ENCODE results near the gene ITLN2.

The ITLN2 gene

DNA sequence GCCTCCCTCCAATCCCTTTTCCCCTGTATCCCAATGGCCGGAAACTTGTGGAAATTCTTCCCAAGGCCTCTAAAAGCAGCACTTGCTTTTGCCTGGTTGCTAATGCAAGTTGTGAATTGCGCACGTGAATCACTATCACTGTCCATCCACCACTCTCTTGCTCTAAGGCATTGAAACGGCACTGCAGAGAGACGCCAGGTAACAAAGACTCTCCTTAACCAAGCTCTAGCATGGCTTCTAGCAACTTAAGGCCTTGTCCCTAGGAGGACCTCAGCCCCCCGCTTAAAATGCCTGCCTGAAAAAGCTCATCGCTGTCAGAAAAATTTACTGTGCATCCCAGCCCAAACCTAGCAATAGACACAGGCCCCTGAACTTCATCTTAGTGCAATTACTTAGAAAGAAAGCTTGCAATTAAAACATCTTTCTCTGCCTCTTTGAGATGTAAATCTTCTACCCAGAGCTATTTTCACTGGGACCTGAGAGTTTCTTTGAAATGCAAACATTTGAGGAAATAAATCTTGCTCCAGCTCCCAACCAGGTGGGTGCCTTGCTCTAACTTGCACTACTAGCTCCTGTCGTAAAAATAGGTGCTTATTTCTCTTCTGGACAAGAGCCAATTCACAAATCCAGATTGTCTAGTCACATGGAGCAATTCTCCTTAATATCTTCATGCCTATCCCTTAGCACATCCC, 32.9 kb upstream of the ITLN2 start:
- no peak overlapping the region for H3K4me2 ChIP-seq (ENCODE audit: low read length)
- H2AFZ ChIP-seq (ENCODE audit: low read depth, low read length): no peak overlapping the region
- no peak overlapping the region for H3K9ac ChIP-seq (ENCODE audit: low read length)
- H3K9me3 ChIP-seq (ENCODE audit: insufficient read depth, low read length): no peaks in the 10 kb centered on the region
- H3K27me3 ChIP-seq (ENCODE audit: low read depth, low read length): no peaks in the 10 kb centered on the region
- H3K4me1 ChIP-seq (ENCODE audit: low read length): no peaks in the 10 kb centered on the region
- no peak overlapping the region for H3K4me3 ChIP-seq (ENCODE audit: low read length)
- H3K79me2 ChIP-seq (ENCODE audit: low read length): no peaks in the 10 kb centered on the region
- no peak for TF ChIP-seq EZH2phosphoT487 (IDR thresholded peaks at IDR 0.05; ENCODE audit: low read depth)
- TF ChIP-seq, protein P1, sequence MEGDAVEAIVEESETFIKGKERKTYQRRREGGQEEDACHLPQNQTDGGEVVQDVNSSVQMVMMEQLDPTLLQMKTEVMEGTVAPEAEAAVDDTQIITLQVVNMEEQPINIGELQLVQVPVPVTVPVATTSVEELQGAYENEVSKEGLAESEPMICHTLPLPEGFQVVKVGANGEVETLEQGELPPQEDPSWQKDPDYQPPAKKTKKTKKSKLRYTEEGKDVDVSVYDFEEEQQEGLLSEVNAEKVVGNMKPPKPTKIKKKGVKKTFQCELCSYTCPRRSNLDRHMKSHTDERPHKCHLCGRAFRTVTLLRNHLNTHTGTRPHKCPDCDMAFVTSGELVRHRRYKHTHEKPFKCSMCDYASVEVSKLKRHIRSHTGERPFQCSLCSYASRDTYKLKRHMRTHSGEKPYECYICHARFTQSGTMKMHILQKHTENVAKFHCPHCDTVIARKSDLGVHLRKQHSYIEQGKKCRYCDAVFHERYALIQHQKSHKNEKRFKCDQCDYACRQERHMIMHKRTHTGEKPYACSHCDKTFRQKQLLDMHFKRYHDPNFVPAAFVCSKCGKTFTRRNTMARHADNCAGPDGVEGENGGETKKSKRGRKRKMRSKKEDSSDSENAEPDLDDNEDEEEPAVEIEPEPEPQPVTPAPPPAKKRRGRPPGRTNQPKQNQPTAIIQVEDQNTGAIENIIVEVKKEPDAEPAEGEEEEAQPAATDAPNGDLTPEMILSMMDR (IDR thresholded peaks at IDR 0.05; ENCODE audit: low read depth, low read length): no peak
- H4K20me1 ChIP-seq (ENCODE audit: insufficient read depth, low read length): no peaks in the 10 kb centered on the region
- no peaks in the 10 kb centered on the region for H3K36me3 ChIP-seq (replicated peaks; ENCODE audit: low read depth, low read length)
- no peak overlapping the region for H3K27ac ChIP-seq (ENCODE audit: low read length)

DNA sequence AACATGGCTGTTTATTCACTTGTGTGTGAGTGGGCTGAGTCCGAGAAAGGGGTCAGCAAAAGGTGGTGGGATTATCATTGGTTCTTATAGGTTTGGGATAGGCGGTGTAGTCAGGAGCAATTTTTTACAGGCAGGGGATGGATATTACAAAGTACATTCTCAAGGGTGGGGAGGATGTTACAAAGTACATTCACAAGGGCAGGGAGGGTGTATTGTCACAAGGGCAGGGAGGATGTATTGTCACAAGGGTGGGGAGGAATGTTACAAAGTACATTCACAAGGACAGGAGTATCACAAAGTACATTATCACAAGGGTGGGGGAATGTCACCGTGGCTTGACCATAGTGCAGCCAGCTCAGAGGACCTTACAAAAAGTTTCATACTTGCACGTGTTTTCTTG, 31.1 kb upstream of the ITLN2 start:
- no peak overlapping the region for H3K27ac ChIP-seq (ENCODE audit: low read length)
- no peak overlapping the region for H3K4me3 ChIP-seq (ENCODE audit: low read length)
- no peak overlapping the region for H2AFZ ChIP-seq (ENCODE audit: low read depth, low read length)
- no peak overlapping the region for H3K4me2 ChIP-seq (ENCODE audit: low read length)
- no peaks in the 10 kb centered on the region for H3K36me3 ChIP-seq (replicated peaks; ENCODE audit: low read depth, low read length)
- no peaks in the 10 kb centered on the region for H3K4me1 ChIP-seq (ENCODE audit: low read length)
- H3K9me3 ChIP-seq (ENCODE audit: insufficient read depth, low read length): no peaks in the 10 kb centered on the region
- no peaks in the 10 kb centered on the region for H4K20me1 ChIP-seq (ENCODE audit: insufficient read depth, low read length)
- no peaks in the 10 kb centered on the region for H3K27me3 ChIP-seq (ENCODE audit: low read depth, low read length)
- H3K79me2 ChIP-seq (ENCODE audit: low read length): no peaks in the 10 kb centered on the region
- TF ChIP-seq, protein P1 (IDR thresholded peaks at IDR 0.05; ENCODE audit: low read depth, low read length): no peak
- no peak for TF ChIP-seq EZH2phosphoT487 (IDR thresholded peaks at IDR 0.05; ENCODE audit: low read depth)
- H3K9ac ChIP-seq (ENCODE audit: low read length): no peak overlapping the region

DNA sequence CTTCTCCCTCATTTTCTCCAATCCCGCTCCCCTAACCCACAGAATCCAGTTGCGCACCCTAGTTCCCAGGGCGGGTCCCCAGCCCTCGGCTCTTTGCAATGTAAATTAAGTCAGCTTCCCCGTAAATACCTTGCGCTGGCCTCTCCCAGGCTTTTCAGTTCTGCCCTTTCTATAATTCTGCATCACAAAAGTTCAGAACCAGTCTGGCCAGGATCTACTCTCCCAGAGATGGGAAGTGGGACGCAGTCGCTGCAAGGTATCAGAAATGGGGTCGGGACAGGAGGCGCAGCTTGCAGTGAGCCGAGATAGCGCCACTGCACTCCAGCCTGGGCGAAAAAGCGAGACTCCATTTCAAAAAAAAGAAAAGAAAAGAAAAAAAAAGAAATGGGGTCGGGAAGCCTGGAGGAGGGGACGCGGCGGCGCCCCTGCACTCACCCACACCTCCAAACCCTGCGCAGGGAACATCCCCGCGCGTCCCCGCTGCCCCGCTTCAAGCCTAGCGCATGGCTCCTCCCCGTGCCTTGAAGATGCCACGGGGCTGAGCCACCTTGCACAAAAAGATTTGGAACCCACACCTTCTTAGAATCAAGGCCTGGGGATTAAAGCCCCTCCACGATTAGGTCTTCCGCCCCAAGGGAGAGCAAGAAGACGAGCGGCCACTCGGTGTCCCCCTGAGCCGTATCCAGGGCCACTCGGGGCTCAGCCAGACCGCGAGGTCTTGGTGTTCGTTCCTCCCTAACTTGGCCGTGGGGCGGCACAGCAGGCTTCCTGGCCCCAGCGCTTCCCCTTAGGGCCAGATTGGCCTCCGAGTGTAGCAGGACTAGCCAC, 27.2 kb upstream of the ITLN2 start:
- H3K79me2 ChIP-seq (ENCODE audit: low read length): no peaks in the 10 kb centered on the region
- no peaks in the 10 kb centered on the region for H3K9me3 ChIP-seq (ENCODE audit: insufficient read depth, low read length)
- H3K27ac ChIP-seq (ENCODE audit: low read length): no peak overlapping the region
- H2AFZ ChIP-seq (ENCODE audit: low read depth, low read length): no peak overlapping the region
- no peaks in the 10 kb centered on the region for H3K36me3 ChIP-seq (replicated peaks; ENCODE audit: low read depth, low read length)
- no peaks in the 10 kb centered on the region for H3K4me1 ChIP-seq (ENCODE audit: low read length)
- TF ChIP-seq EZH2phosphoT487 (IDR thresholded peaks at IDR 0.05; ENCODE audit: low read depth): no peak
- TF ChIP-seq, protein P1 (IDR thresholded peaks at IDR 0.05; ENCODE audit: low read depth, low read length): no peak
- no peaks in the 10 kb centered on the region for H3K27me3 ChIP-seq (ENCODE audit: low read depth, low read length)
- H3K4me3 ChIP-seq (ENCODE audit: low read length): no peak overlapping the region
- no peak overlapping the region for H3K4me2 ChIP-seq (ENCODE audit: low read length)
- no peaks in the 10 kb centered on the region for H4K20me1 ChIP-seq (ENCODE audit: insufficient read depth, low read length)
- H3K9ac ChIP-seq (ENCODE audit: low read length): no peak overlapping the region

DNA sequence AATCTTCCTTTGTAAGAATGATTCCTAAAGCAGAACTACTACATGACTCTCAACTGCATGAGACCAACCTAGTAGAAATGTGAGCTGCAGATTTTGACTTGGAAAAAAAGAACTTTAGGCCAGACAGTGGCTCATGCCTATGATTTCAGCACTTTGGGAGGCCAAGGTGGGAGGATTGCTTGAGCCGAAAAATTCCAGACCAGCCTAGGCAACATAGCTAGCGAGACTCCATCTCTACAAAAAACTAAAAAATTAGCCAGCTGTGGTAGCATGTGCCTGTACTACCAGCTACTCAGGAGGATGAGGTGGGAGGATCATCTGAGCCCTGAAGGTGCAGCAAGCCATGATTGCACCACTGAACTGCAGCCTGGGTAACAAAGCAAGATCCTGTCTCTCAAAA, 24.7 kb upstream of the ITLN2 start:
- no peak overlapping the region for H2AFZ ChIP-seq (ENCODE audit: low read depth, low read length)
- TF ChIP-seq EZH2phosphoT487 (IDR thresholded peaks at IDR 0.05; ENCODE audit: low read depth): no peak
- TF ChIP-seq, protein P1 (IDR thresholded peaks at IDR 0.05; ENCODE audit: low read depth, low read length): no peak
- no peak overlapping the region for H3K4me2 ChIP-seq (ENCODE audit: low read length)
- no peaks in the 10 kb centered on the region for H3K79me2 ChIP-seq (ENCODE audit: low read length)
- H3K9me3 ChIP-seq (ENCODE audit: insufficient read depth, low read length): no peaks in the 10 kb centered on the region
- H3K4me1 ChIP-seq (ENCODE audit: low read length): no peaks in the 10 kb centered on the region
- H3K27ac ChIP-seq (ENCODE audit: low read length): no peak overlapping the region
- H3K36me3 ChIP-seq (replicated peaks; ENCODE audit: low read depth, low read length): no peaks in the 10 kb centered on the region
- H4K20me1 ChIP-seq (ENCODE audit: insufficient read depth, low read length): no peaks in the 10 kb centered on the region
- H3K4me3 ChIP-seq (ENCODE audit: low read length): no peak overlapping the region
- H3K9ac ChIP-seq (ENCODE audit: low read length): no peak overlapping the region
- no peaks in the 10 kb centered on the region for H3K27me3 ChIP-seq (ENCODE audit: low read depth, low read length)
